GM12873 (cell line): ENCODE measurements around the gene SNRNP27.

Source experiments
- TF ChIP-seq, protein P1 (sequence below): IDR thresholded peaks from 2 replicates; pipeline ENCODE4 v1.5.1; 2012; ENCODE audit warnings: low read depth, mild to moderate bottlenecking, moderate library complexity, low read length, control low read depth; ENCODE audit not compliant: insufficient read depth; ENCODE audit errors: missing control alignments

Gene SNRNP27, protein sequence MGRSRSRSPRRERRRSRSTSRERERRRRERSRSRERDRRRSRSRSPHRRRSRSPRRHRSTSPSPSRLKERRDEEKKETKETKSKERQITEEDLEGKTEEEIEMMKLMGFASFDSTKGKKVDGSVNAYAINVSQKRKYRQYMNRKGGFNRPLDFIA

DNA sequence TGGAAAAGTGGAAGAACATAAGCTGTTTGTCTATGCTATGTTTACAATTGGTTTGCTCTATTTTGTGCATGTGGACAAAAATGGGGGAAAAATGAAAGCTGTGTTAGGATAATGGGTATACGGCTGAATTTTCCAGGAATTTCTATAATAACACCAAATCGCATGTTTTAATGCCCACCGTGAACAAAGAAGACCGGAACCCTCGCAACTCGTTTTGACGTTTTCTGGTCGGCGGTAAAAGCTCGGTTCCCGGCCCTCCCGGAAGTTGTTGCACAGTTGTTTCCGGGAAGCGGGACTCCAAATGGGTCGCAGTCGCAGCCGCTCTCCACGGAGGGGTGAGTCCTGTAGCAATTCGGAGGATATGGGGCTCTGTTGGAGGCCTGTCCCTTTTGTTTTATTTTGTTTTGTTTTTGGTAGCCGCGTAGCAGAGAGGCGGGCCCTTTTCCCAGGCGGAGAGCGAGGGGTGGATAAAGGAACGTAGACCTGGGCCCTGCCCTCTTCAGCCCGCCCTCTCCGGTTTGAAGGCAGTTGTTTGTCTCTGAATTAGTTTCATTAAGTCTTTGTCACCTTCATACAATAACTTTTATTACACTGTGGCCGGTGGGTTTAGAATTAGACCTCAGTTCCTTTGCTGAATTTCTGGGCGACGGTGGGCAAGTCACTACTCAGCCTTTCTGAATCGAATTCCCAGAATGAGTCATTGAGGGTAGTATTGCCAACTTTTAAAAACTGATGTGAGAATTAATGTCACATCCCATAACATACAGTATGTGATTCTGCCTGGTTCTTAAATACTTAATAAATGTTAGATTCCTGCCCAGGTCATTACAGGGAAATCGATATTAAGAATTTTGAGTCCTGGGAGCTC, at the start of gene SNRNP27:
Gene SNRNP27 (plus strand): TSS at position 273 of the 868 bp plus-strand sequence. CDS start 29 bp downstream, at position 302.
- TF ChIP-seq, protein P1, sequence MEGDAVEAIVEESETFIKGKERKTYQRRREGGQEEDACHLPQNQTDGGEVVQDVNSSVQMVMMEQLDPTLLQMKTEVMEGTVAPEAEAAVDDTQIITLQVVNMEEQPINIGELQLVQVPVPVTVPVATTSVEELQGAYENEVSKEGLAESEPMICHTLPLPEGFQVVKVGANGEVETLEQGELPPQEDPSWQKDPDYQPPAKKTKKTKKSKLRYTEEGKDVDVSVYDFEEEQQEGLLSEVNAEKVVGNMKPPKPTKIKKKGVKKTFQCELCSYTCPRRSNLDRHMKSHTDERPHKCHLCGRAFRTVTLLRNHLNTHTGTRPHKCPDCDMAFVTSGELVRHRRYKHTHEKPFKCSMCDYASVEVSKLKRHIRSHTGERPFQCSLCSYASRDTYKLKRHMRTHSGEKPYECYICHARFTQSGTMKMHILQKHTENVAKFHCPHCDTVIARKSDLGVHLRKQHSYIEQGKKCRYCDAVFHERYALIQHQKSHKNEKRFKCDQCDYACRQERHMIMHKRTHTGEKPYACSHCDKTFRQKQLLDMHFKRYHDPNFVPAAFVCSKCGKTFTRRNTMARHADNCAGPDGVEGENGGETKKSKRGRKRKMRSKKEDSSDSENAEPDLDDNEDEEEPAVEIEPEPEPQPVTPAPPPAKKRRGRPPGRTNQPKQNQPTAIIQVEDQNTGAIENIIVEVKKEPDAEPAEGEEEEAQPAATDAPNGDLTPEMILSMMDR: no peak

DNA sequence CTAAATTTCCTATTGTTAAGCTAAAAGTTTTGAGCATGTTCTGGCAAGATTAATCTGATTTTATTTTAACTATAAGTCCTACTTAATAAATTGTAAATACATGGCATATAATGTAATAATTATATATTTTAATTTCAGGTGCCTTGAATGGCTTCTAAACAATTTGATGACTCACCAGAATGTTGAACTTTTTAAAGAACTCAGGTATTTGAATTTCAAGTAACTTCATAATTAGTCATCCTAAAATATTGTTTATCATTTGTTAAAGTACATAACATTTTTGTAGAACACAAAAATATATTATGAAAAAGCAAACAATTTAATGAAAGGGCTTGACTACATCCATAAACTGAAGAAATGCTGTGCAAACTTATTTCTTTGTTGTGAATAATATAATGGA, 49.8 kb upstream of the SNRNP27 start:
- TF ChIP-seq, protein P1: no peak

DNA sequence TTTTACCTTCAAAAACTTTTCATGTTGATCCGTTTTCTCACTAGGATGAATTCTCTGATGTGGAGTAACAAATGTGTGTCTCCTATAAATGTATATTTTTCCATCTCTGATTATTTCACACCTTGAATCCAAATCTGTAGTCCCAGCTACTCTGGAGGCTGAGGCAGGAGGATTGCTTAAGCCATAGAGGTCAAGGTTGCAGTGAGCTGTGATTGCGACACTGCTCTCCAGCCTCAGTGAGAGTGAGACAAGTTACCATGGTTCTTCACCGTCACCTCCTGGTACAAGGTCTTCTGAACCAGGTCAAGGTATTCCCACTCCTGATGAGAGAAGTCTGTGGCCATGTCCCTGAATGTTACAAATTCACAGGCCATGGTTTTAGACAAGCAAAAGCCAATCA, 49.2 kb upstream of the SNRNP27 start:
- TF ChIP-seq, protein P1: no peak

DNA sequence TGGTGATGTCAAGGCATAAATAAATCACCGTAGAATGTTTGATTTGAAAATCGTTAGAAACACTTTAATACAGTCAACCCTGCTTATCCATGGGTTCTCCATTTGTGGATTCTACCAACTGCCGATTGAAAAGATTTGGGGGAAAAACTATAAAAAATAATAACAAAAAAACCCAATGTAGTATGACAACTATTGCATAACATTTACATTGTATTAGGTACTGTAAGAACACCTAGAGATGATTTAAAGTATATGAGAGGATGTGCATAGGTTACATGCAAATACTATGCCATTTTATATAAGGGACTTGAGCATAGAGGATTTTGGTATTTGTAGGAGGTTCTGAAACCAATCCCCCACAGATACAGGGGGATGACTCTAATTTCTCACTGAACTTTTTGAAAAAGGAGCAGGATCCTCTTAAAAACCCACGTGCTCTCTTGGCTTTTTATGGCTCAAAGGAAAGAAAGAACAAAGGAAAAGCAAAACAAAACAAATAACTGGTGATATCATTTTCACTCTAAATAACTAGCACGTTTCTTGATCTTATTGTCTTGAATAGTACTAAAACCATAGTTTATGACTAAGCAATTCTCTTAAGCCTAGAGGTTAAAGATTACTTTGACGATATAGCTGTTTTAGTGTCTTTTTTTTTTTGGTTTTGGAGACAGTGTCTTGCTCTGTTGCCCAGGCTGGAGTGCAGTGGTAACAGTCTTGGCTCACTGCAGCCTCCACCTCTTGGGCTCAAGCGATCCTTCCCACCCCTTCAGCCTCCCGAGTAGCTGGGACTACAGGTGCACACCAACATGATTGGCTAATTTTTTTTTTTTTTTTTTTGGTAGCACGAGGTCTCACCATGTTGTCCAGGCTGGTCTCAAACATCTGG, 47.3 kb upstream of the SNRNP27 start:
- TF ChIP-seq, protein P1: no peak

DNA sequence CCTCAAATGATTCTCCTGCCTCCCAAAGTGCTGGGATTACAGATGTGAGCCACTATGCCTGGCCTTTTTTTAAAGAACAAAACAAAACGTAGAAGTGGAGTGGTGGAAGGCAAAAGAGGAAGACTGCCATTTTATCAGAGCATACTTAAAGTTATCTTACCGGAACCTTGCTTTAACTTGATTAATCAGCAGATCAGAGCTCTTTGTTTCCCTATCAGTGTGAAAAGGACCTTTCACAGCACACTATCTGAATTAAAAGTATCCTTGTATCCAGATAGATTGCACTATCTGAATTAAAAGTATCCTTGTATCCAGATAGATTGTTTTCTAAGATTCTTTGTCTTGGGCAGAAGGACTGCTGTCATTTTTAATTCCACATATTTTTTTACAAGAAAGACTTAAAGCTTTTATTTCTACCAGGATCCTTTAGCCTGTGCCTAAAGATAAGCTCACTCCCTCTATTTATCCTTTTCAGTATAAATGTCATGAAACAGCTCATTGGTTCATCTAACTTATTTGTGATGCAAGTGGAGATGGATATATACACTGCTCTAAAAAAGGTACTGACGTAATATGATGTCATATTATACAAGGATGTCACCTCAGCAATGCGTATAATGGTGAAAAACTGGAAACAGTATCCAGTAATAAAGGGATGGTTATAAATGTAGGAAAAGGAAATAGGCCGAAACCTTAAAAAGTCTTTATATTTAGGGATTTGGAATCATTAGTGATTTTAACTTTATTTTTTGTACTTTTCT, 46.5 kb upstream of the SNRNP27 start:
- TF ChIP-seq, protein P1: no peak

DNA sequence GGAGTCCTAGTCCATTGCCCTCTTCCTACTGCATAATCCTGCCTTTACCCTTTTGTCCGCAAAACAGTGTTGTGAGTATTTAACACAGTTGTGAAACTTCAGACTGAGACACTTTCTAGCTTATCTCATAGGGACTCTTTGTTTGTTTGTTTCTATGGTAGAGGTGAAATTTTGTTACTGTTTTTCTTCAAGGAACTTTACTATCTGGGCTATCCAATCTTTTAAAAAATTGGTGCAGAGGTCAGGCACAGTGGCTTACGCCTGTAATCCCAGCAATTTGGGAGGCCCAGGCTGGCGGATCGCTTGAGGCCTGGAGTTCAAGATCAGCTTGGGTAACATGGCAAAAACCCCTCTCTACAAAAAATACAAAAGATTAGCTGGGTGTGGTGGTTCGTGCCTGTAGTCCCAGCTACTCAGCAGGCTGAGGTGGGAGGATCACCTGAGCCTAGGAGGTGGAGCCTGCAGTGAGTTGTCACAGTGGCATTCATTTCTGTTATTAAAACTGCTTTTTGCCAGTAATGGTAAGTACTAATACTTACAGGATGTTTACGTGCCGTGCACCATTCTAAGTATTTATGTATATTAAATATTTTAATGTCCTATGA, 45.5 kb upstream of the SNRNP27 start:
- TF ChIP-seq, protein P1: no peak
